Effector CD8-positive, alpha-beta T cell (primary cell): ENCODE results near the gene REV3L.

Experiments used
- DNase-seq: peaks from one replicate; lab custom pipeline; 2025; lab: John Stamatoyannopoulos, UW

Gene REV3L

GRCh38 chr6:111471533-111471932 lies 11.5 kb downstream of the REV3L start:
- DNase-seq: no peak

DNA sequence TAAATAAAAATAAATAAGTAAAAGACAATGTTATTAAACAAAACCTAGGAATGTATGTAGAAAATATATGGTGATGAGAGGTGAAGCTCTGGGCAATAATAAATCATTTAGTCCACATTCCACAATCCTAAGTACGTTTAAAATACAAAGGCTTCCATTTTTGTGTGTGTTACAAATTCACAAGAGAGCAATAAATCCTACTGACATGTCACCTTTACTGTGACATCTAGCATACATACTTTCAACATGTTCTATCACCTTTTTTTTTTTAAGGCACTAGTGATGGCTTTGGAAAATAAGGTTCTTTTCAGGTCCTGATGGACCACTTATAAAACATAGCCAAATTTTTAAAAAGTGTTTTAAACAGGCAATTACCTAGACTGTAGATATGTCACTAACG lies 12.0 kb downstream of the REV3L start:
- DNase-seq: no peak

DNA sequence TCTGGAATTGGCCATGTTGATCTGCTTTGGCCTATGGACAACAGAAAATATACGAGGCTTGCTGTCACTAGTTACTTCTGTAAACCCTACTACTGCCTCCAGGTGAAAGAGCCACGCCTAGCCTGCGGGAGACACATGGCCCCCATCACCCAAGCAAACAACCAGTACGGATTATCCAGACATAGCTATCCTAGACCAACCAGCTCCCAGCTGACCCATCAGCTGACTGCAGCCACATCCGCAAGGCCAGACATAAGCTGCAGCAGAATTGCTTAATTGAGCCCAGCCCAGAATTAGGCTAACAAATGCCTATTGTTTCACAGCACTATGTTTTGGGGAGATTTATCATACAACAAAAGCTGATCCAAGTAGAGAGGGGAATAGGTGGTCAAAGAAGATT lies 13.5 kb downstream of the REV3L start:
- DNase-seq: no peak

- DNase-seq: no peak
Observed at GRCh38 chr6:111468329-111469012, 14.5 kb downstream of the REV3L start.

DNA sequence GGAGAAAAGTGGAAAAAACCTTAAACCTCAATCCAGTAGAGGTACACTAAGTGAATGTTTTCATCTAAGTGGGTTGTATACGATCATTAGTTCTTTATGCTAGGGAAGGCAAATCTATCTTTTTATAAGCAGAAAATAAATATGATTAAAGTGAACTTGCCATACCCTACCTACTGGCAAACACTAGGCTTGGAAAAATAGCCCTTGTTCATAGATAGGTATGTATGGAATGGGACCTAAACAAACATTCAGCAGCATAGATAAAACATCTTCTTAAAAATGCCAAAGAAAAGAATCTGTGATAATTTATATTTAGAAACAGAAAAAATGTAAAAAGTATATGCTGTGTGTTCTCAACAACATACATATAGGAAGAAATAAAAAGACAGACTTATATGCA lies 18.8 kb downstream of the REV3L start:
- DNase-seq: no peak

- no peak for DNase-seq
Observed at GRCh38 chr6:111462770-111463391, 20.1 kb downstream of the REV3L start.

DNA sequence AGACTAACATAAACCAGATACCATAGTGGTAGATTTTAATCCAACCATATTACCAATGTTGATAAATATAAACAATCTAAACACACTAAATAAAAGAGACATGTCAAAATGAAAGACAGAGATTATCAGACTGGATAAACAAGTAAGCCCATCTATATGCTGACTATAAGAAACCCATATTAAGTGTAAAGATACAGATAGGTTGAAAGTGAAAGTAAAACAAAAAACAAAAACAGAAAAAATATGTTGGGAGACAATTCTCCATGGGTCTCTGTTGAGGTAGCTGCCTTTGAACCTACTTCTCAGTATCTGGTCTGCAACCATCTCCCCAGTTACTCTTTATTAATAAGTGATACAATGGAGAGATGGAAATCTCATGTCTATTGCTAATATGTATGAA lies 21.2 kb downstream of the REV3L start:
- DNase-seq: no peak

DNA sequence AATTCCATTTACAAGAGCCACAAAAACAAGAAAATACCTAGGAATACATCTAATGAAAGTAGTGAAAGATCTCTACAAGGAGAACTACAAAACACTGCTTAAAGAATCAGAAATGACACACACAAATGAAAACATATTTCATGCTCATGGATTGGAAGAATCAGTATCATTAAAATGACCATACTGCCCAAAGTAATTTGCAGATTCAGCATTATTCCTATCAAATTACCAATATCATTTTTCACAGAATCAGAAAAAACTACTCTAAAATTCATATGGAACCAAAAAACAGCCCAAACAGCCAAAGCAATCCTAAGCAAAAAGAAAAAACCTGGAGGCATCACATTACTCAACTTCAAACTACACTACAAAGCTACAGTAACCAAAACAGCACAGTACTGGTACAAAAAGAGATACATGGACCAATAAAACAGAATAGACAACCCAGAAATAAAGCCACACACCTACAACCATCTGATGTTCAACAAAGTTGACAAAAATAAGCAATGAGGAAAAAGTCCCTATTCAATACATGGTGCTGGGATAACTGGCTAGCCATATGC lies 24.3 kb downstream of the REV3L start:
- no peak for DNase-seq

DNA sequence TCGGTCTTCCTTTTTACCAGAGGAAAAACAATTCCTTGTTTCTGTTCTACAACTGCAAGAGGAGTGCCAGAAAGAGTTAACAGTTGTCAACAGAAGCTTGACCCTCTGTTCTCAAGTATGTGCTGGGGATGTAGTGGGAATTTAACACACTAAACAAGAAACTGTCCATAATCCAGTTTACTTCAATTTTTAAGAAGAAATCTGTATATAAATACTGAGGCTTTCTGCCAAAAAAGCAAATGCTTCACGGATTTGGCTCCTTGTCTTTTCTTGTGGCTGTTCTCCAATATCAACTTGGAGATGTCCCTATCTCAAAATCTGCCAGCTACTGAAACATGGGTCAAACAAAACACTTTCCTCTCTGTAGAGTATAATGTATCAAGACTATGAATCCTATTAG lies 26.8 kb downstream of the REV3L start:
- DNase-seq: no peak

DNA sequence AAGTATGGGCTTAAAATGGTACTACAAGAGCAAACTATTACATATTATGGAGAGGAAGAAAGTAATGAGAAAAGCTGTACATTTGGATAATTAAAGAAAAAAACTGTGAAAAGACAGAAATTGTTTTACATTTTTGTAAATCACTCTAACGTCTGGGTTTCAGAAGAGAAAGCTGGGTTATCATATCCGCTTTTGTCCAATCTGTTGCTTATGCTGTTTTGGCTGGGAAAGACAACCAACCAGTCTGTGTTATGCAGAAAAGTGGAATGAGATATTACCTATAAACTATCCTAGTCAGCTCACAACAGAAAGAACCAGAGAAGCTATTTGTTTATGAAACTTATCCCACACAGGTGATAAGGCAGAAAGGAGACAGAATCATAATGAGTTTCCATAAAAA lies 32.4 kb downstream of the REV3L start:
- no peak for DNase-seq

GRCh38 chr6:111450087-111450486 lies 32.9 kb downstream of the REV3L start:
- DNase-seq: no peak

DNA sequence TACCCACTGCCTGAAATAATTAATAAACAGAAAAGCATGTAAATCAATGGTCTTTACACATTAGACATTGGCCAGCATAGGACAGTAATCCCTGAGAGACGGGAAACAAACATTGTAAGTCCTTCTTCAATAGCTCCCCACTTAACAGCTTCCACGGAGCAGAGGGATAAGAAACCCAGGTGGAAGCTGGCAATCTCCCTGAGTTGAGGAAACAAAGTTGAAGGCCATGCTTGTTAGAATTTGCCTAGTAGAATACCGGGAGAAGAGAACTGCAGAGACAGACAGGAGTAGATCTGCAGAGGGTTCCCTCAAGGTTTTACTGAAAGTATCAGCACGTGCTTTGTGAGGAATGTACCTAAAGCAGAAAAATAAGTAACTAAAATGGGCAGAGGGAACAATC lies 33.9 kb downstream of the REV3L start:
- no peak for DNase-seq

GRCh38 chr6:111447051-111447450 lies 36.0 kb downstream of the REV3L start:
- DNase-seq: no peak

DNA sequence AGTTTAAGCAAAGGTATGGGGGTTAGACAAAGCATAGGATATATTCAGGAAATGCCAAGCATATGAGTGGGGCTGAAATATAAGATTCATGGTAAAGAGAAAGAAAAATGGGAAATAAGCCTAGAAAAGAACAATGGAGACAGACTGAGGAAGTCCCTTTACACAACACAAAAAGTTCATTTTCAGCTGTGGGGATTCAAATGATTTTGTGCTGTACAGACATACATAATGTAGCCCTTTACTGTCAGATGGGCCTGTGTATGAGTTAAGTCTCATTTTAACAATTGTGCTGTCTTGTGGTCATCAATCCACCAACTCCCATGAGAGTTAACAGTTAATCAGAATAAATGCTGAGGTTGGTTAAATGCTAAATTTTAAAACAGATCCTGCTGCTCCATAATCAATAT lies 37.2 kb downstream of the REV3L start:
- DNase-seq: no peak

DNA sequence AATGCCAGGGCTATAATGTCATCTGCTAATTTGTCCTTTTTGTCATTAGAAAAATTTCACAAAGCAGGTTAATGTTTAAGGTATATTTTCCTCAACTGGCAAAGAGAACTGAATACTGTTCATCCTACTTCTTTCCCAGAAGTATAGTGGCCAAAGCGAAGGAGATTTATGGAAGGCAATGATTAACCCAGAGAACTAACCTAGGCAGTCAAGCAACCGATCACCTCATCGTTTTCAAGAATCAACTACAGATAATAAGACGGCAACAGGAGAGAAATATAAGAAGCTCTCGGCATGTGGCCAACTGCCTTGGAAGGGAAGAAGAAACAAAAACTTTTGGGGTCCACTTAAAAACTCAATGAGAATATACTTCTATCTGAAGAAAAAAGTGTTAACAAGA lies 38.2 kb downstream of the REV3L start:
- DNase-seq: no peak

DNA sequence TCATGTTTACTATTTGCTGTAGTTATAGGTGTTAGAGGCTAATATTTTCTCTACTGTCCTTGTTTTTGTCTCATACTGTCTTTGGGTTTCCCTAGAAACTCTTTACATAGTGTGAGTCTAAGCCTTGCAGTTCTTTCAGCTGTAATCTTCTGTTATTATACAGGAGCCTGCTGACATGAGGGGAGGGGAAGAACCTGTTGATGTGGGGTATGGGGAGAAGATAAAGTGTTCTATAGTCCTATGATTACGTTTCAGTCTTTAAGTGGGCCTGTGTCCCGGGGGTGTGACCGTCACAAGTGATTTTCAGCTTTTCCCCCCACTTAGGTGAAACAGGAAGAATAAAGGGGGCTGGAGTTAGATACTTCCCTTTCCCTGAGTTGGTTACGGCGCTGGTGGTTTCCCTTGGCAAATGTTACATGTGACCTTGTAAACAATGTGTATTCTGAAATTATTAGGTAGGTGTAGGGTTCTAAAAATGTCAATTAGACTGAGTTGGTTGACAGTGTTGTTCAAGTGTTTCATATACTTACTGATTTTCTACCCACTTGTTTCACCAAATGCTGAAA lies 41.3 kb downstream of the REV3L start:
- no peak for DNase-seq

- no peak for DNase-seq
Observed at GRCh38 chr6:111439171-111439570, 43.8 kb downstream of the REV3L start.

DNA sequence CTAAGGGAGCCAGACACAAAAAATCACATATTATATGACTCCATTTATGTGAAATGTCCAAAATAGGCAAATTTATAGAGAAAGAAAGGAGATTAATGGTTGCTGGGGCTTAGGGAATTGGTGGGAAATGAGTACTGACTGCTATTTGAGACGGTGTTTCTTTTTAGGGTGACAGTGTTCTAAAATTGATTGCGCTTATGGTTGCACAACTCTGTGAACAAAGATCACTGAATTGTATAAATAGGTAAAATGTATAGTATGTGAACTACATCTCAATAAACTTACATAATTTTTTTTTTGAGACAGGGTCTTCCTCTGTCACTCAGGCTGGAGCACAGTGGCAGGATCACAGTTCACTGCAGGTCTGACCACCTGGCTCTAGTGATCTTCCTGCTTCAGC lies 45.4 kb downstream of the REV3L start:
- no peak for DNase-seq

- DNase-seq: no peak
Observed at GRCh38 chr6:111432511-111432910, 50.5 kb downstream of the REV3L start.

DNA sequence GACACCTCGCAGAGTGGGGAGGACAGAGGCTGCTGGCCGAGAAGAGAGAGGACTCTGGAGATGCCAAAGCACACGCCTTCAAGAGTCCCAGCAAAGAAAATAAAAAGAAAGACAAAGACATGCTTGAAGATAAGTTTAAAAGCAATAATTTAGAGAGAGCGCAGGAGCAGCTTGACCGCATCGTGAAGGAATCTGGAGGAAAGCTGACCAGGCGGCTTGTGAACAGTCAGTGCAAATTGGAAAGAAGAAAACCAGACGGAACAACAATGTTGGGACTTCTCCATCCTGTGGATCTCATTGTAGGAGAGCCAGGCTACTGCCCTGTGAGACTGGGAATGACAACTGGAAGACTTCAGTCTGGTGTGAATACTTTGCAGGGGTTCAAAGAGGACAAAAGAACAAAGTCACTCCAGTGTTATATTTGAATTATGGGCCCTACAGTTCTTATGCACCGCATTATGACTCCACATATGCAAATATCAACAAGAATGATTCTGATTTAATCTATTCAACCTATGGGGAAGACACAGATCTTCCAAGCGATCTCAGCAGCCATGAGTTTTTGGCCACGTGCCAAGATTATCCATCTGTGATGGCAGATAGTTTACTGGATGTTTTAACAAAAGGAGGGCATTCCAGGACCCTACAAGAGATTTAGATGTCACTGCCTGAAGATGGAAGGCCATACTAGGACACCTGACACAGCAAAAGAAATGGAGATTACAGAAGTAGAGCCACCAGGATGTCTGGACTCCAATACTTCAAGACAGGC lies 52.2 kb downstream of the REV3L start:
- DNase-seq: no peak

- no peak for DNase-seq
Observed at GRCh38 chr6:111429571-111429970, 53.4 kb downstream of the REV3L start.

- DNase-seq: no peak
Observed at GRCh38 chr6:111428811-111429210, 54.2 kb downstream of the REV3L start.
